Fibroblast of lung (primary cell): ENCODE data around the gene GINM1. TPM values are rescaled to one million over a fixed set of nuclear protein-coding genes. Genes with fewer than 3 reads are reported as not detected.

Experiments used
- DNase-seq, 2 donors: peaks; one replicate each; pipeline versions ENCODE4 v3.0.0 to v3.0.0-alpha.2; 2010; ENCODE audit warnings: low read depth in 2 of 2
- H2AFZ ChIP-seq: 2 replicates; pipeline ENCODE4 v1.5.1; 2012; ENCODE audit warnings: low read length, control low read depth, inconsistent platforms
- H3K27ac ChIP-seq: 2 replicates; pipeline ENCODE4 v1.5.1; 2011; ENCODE audit warnings: low read length, control low read depth; ENCODE audit not compliant: insufficient read depth
- H3K27me3 ChIP-seq: 2 replicates; pipeline ENCODE4 v1.5.1; 2011; ENCODE audit warnings: mild to moderate bottlenecking, low read length; ENCODE audit not compliant: control insufficient read depth, insufficient read depth
- H3K36me3 ChIP-seq: 2 replicates; pipeline ENCODE4 v1.5.1; 2011; ENCODE audit warnings: low read length; ENCODE audit not compliant: control insufficient read depth, insufficient read depth
- H3K4me1 ChIP-seq: 2 replicates; pipeline ENCODE4 v1.5.1; 2011; ENCODE audit warnings: low read length; ENCODE audit not compliant: control insufficient read depth, insufficient read depth; ENCODE audit errors: extremely low read depth
- H3K4me2 ChIP-seq: 2 replicates; pipeline ENCODE4 v1.5.1; 2011; ENCODE audit warnings: low read length, control low read depth; ENCODE audit not compliant: insufficient read depth; ENCODE audit errors: extremely low read depth
- H3K4me3 ChIP-seq, 4 experiments: fragments of 200-600 bp in 1 of 4; sonication (generic) in 1 of 4; replicated peaks in 1 of 4; 2 replicates each; pipeline ENCODE4 v1.5.1; 2011 to 2016; ENCODE audit warnings: low read length in 4 of 4, low read depth in 3 of 4, mild to moderate bottlenecking in 3 of 4, control low read depth in 2 of 4, inconsistent platforms in 1 of 4, mixed read lengths in 1 of 4; ENCODE audit not compliant: insufficient read depth in 1 of 4; ENCODE audit errors: control extremely low read depth in 1 of 4
- H3K79me2 ChIP-seq: 2 replicates; pipeline ENCODE4 v1.5.1; 2012; ENCODE audit warnings: mild to moderate bottlenecking, low read length, inconsistent platforms; ENCODE audit not compliant: control insufficient read depth, insufficient read depth
- H3K9ac ChIP-seq: 2 replicates; pipeline ENCODE4 v1.5.1; 2011; ENCODE audit warnings: mild to moderate bottlenecking, low read length, control low read depth; ENCODE audit not compliant: insufficient read depth
- H3K9me3 ChIP-seq: 2 replicates; pipeline ENCODE4 v1.5.1; 2012; ENCODE audit warnings: low read depth, low read length; ENCODE audit not compliant: control insufficient read depth, insufficient read depth
- H4K20me1 ChIP-seq: 2 replicates; pipeline ENCODE4 v1.5.1; 2011; ENCODE audit warnings: low read length; ENCODE audit not compliant: control insufficient read depth, insufficient read depth; ENCODE audit errors: extremely low read depth
- CTCF ChIP-seq, 2 donors: IDR thresholded peaks in 1 of 2; conservative IDR thresholded peaks in 1 of 2; 1 replicate in 1 of 2; 2 replicates in 1 of 2; pipeline ENCODE4 v1.5.1; 2011 to 2012; ENCODE audit warnings: low read length in 2 of 2, control low read depth in 1 of 2, inconsistent platforms in 1 of 2, low read depth in 1 of 2, mild to moderate bottlenecking in 1 of 2
- EZH2 ChIP-seq: IDR thresholded peaks from 2 replicates; pipeline ENCODE4 v1.5.1; 2012; ENCODE audit warnings: low read length, control low read depth, mild to moderate bottlenecking; ENCODE audit errors: missing control alignments
- polyA plus RNA-seq, 2 donors: library from polyadenylated mRNA; depleted of rRNA in 1 of 2; stranded (reverse) in 1 of 2; unstranded in 1 of 2; fragments of >200 nt; gene quantifications; 2 replicates each; pipeline ENCODE4 v1.2.1, GENCODE V29; 2011 to 2012; ENCODE audit warnings: missing spikeins in 1 of 2
- total RNA-seq: library from RNA; depleted of rRNA; stranded (reverse); fragments of >200 nt; gene quantifications from 2 replicates; pipeline ENCODE4 v1.2.1, GENCODE V29; 2014

The GINM1 gene
- total and polyA plus RNA-seq, 2 donors (not counting 1 experiment from before 2014, with no cell fraction given) = 53.8 to 91.1 TPM

GRCh38 chr6:149600508-149600907 lies 34.3 kb downstream of the GINM1 start:
- no peak overlapping the region for H3K9ac ChIP-seq
- TF ChIP-seq CTCF (conservative IDR thresholded peaks at IDR 0.05 in 1 of 2, IDR thresholded peaks at IDR 0.05 in 1 of 2; ENCODE audit: low read depth in 1 of 2, low read length in 2 of 2) (no peak), EZH2 (no peak)
- H3K27ac ChIP-seq = no peak overlapping the region
- no peaks in the 10 kb centered on the region for H3K9me3 ChIP-seq
- H3K4me3 ChIP-seq = no peak overlapping the region
- no peak overlapping the region for H2AFZ ChIP-seq
- H3K4me2 ChIP-seq = no peak overlapping the region
- no peaks in the 10 kb centered on the region for H4K20me1 ChIP-seq
- H3K4me1 ChIP-seq = no peaks in the 10 kb centered on the region
- no peaks in the 10 kb centered on the region for H3K27me3 ChIP-seq
- no peaks in the 10 kb centered on the region for H3K79me2 ChIP-seq
- DNase-seq = no peak
- peaks cover 5% of the 10 kb centered on the region for H3K36me3 ChIP-seq

GRCh38 chr6:149608381-149608982 lies 42.3 kb downstream of the GINM1 start:
- no peak for DNase-seq
- H3K27me3 ChIP-seq = no peaks in the 10 kb centered on the region
- H3K79me2 ChIP-seq = no peaks in the 10 kb centered on the region
- no peak overlapping the region for H3K4me3 ChIP-seq
- TF ChIP-seq EZH2 (no peak), CTCF (conservative IDR thresholded peaks at IDR 0.05 in 1 of 2, IDR thresholded peaks at IDR 0.05 in 1 of 2; ENCODE audit: low read depth in 1 of 2, low read length in 2 of 2) (no peak)
- H3K27ac ChIP-seq = no peak overlapping the region
- no peaks in the 10 kb centered on the region for H3K4me1 ChIP-seq
- no peak overlapping the region for H3K4me2 ChIP-seq
- no peaks in the 10 kb centered on the region for H3K36me3 ChIP-seq
- no peaks in the 10 kb centered on the region for H3K9me3 ChIP-seq
- H2AFZ ChIP-seq = no peak overlapping the region
- H4K20me1 ChIP-seq = no peaks in the 10 kb centered on the region
- H3K9ac ChIP-seq = no peak overlapping the region

- H2AFZ ChIP-seq = no peak overlapping the region
- DNase-seq = peak; percentile 17 to 34
- no peaks in the 10 kb centered on the region for H3K4me1 ChIP-seq
- H4K20me1 ChIP-seq = no peaks in the 10 kb centered on the region
- no peak overlapping the region for H3K9ac ChIP-seq
- H3K4me3 ChIP-seq = no peak overlapping the region
- TF ChIP-seq EZH2 = no peak
- no peak for TF ChIP-seq CTCF (conservative IDR thresholded peaks at IDR 0.05 in 1 of 2, IDR thresholded peaks at IDR 0.05 in 1 of 2; ENCODE audit: low read depth in 1 of 2, low read length in 2 of 2)
- H3K9me3 ChIP-seq = no peaks in the 10 kb centered on the region
- no peaks in the 10 kb centered on the region for H3K27me3 ChIP-seq
- no peaks in the 10 kb centered on the region for H3K79me2 ChIP-seq
- no peak overlapping the region for H3K4me2 ChIP-seq
- H3K27ac ChIP-seq = no peak overlapping the region
- H3K36me3 ChIP-seq = no peaks in the 10 kb centered on the region
These were observed 48.2 kb downstream of the GINM1 start for GRCh38 chr6:149614337-149614736.
